ENCODE results near the gene HTR7.

The HTR7 gene

DNA sequence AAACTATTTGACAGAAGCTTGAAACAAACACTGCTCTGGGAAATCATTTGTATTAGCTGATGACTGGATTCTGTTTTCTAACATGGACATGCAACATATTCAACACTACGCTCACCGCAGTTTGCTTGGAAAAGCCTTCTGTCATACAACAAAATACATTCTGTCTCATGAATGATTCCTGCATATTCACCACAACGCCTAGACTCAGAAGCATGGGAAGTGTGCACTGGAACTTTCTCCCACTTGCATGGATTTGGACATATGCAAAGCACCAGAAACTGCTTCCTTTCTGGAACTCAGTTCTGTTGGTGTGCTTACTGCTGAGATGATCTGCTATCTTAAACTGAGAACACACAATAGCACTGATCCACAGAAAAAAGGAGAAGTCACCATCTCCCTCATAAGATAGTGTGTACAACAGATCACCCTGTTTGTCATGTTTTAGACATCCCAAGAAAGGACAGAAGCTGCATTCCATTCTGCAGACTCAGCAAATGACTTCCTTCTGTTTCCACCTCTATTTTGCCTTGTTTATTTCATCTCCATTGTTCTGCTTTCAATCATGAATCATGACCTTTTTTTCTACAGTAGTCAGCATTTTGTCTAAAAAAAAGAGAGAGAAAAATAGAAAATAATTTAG, 115.8 kb downstream of the HTR7 start:
- Histone ChIP-seq H3K36me3 (ENCODE audit: low read length) (no peaks in the 10 kb centered on the region), H4K20me1 (ENCODE audit: low read depth, low read length) (no peaks in the 10 kb centered on the region), H2AFZ (ENCODE audit: low read depth, low read length, severe bottlenecking) (no peak overlapping the region), H3F3A (ENCODE audit: insufficient read depth) (no peaks in the 10 kb centered on the region), H3K9ac (ENCODE audit: low read length) (no peak overlapping the region), H3K27ac (ENCODE audit: low read depth, low read length) (no peak overlapping the region), H3K27me3 (ENCODE audit: low read length) (no peaks in the 10 kb centered on the region), H3K79me2 (ENCODE audit: insufficient read depth, low read length) (no peaks in the 10 kb centered on the region), H3K4me2 (ENCODE audit: low read depth, low read length, poor library complexity, severe bottlenecking) (no peak overlapping the region), H3K4me3 (ENCODE audit: insufficient read depth, low read length, poor library complexity, severe bottlenecking) (no peak overlapping the region), H3K9me2 (replicated peaks; ENCODE audit: insufficient read depth, low read length) (no peaks in the 10 kb centered on the region), H3K9me3 (ENCODE audit: insufficient read depth, low read length) (no peaks in the 10 kb centered on the region)
- no peak for TF ChIP-seq EZH2phosphoT487 (conservative IDR thresholded peaks at IDR 0.05; ENCODE audit: low read length)
- TF ChIP-seq, protein P1, sequence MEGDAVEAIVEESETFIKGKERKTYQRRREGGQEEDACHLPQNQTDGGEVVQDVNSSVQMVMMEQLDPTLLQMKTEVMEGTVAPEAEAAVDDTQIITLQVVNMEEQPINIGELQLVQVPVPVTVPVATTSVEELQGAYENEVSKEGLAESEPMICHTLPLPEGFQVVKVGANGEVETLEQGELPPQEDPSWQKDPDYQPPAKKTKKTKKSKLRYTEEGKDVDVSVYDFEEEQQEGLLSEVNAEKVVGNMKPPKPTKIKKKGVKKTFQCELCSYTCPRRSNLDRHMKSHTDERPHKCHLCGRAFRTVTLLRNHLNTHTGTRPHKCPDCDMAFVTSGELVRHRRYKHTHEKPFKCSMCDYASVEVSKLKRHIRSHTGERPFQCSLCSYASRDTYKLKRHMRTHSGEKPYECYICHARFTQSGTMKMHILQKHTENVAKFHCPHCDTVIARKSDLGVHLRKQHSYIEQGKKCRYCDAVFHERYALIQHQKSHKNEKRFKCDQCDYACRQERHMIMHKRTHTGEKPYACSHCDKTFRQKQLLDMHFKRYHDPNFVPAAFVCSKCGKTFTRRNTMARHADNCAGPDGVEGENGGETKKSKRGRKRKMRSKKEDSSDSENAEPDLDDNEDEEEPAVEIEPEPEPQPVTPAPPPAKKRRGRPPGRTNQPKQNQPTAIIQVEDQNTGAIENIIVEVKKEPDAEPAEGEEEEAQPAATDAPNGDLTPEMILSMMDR (IDR thresholded peaks at IDR 0.05; ENCODE audit: insufficient read depth, low read length, poor library complexity, severe bottlenecking) = no peak

DNA sequence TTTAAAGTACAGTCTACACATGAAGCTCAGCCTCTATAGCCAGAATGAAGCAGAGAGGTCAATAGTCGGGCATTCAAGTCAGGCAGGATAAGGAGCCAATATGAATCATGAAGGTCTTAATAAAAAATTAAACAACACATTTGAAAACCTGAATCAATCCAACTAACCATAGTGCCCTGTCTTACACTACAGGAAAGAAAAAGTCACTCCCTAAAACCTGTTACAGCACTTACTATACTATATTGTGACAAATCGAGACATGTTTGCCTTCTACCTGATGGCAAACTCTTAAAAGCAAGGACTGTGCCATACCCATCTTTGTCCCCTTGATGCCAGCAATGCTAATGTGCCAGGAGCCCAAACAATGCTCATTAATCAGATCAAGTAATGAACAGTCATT, 117.6 kb downstream of the HTR7 start:
- no peaks in the 10 kb centered on the region for H4K20me1 ChIP-seq (ENCODE audit: low read depth, low read length)
- no peak overlapping the region for H2AFZ ChIP-seq (ENCODE audit: low read depth, low read length, severe bottlenecking)
- no peaks in the 10 kb centered on the region for H3K9me3 ChIP-seq (ENCODE audit: insufficient read depth, low read length)
- H3K79me2 ChIP-seq (ENCODE audit: insufficient read depth, low read length) = no peaks in the 10 kb centered on the region
- TF ChIP-seq, protein P1 (IDR thresholded peaks at IDR 0.05; ENCODE audit: insufficient read depth, low read length, poor library complexity, severe bottlenecking) = no peak
- no peak for TF ChIP-seq EZH2phosphoT487 (conservative IDR thresholded peaks at IDR 0.05; ENCODE audit: low read length)
- H3F3A ChIP-seq (ENCODE audit: insufficient read depth) = no peaks in the 10 kb centered on the region
- no peaks in the 10 kb centered on the region for H3K27me3 ChIP-seq (ENCODE audit: low read length)
- H3K4me2 ChIP-seq (ENCODE audit: low read depth, low read length, poor library complexity, severe bottlenecking) = no peak overlapping the region
- H3K9ac ChIP-seq (ENCODE audit: low read length) = no peak overlapping the region
- H3K27ac ChIP-seq (ENCODE audit: low read depth, low read length) = no peak overlapping the region
- H3K36me3 ChIP-seq (ENCODE audit: low read length) = no peaks in the 10 kb centered on the region
- H3K4me3 ChIP-seq (ENCODE audit: insufficient read depth, low read length, poor library complexity, severe bottlenecking) = no peak overlapping the region
- no peaks in the 10 kb centered on the region for H3K9me2 ChIP-seq (replicated peaks; ENCODE audit: insufficient read depth, low read length)

DNA sequence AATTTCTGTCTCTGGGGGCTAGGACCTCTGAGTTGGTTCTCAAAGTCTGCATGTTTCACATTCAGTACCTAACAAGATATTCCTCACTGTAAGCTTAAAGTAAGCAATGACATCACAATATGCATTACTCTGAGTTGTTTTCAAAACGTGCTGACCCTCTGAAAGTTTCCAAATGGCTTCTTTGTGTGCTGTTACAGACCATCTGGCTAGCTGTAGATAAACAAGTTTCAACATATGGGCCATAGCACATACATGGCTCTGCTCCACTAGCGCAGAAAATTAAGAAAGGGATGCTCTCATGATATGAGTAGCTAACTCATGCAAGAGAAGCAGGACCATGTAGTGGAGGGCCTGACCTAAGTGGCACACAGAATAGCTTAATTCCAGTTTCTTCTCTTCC, 119.0 kb downstream of the HTR7 start:
- no peak overlapping the region for H3K9ac ChIP-seq (ENCODE audit: low read length)
- H3K36me3 ChIP-seq (ENCODE audit: low read length) = no peaks in the 10 kb centered on the region
- no peaks in the 10 kb centered on the region for H4K20me1 ChIP-seq (ENCODE audit: low read depth, low read length)
- H3F3A ChIP-seq (ENCODE audit: insufficient read depth) = no peaks in the 10 kb centered on the region
- H3K4me2 ChIP-seq (ENCODE audit: low read depth, low read length, poor library complexity, severe bottlenecking) = no peak overlapping the region
- H3K79me2 ChIP-seq (ENCODE audit: insufficient read depth, low read length) = no peaks in the 10 kb centered on the region
- no peaks in the 10 kb centered on the region for H3K9me3 ChIP-seq (ENCODE audit: insufficient read depth, low read length)
- H3K9me2 ChIP-seq (replicated peaks; ENCODE audit: insufficient read depth, low read length) = no peaks in the 10 kb centered on the region
- no peaks in the 10 kb centered on the region for H3K27me3 ChIP-seq (ENCODE audit: low read length)
- no peak overlapping the region for H3K27ac ChIP-seq (ENCODE audit: low read depth, low read length)
- no peak overlapping the region for H3K4me3 ChIP-seq (ENCODE audit: insufficient read depth, low read length, poor library complexity, severe bottlenecking)
- TF ChIP-seq, protein P1 (IDR thresholded peaks at IDR 0.05; ENCODE audit: insufficient read depth, low read length, poor library complexity, severe bottlenecking) = no peak
- no peak overlapping the region for H2AFZ ChIP-seq (ENCODE audit: low read depth, low read length, severe bottlenecking)

Measured in SU-DHL-6 (cell line).